COR-L47 (cell line): ENCODE measurements around the gene ASMTL.
"Not testable (repeated sequence)": the region's sequence is repeated elsewhere in the genome, so short reads cannot be mapped to it uniquely, and the experiment has no call there.

Experiments
- DNase-seq: peaks from one replicate; lab custom pipeline; 2025; lab: John Stamatoyannopoulos, UW

ASMTL gene, protein sequence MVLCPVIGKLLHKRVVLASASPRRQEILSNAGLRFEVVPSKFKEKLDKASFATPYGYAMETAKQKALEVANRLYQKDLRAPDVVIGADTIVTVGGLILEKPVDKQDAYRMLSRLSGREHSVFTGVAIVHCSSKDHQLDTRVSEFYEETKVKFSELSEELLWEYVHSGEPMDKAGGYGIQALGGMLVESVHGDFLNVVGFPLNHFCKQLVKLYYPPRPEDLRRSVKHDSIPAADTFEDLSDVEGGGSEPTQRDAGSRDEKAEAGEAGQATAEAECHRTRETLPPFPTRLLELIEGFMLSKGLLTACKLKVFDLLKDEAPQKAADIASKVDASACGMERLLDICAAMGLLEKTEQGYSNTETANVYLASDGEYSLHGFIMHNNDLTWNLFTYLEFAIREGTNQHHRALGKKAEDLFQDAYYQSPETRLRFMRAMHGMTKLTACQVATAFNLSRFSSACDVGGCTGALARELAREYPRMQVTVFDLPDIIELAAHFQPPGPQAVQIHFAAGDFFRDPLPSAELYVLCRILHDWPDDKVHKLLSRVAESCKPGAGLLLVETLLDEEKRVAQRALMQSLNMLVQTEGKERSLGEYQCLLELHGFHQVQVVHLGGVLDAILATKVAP

GRCh38 chrX:1452516-1453394 is at the start of gene ASMTL:
TSS of gene ASMTL (minus strand) at chrX:1452909. CDS start at chrX:1452840, 69 bp downstream.
- DNase-seq: no peak

GRCh38 chrX:1502241-1502640 is 49.5 kb upstream of the ASMTL start:
- DNase-seq: no peak

- DNase-seq: no peak
Measured at GRCh38 chrX:1500701-1501624, 48.3 kb upstream of the ASMTL start.

DNA sequence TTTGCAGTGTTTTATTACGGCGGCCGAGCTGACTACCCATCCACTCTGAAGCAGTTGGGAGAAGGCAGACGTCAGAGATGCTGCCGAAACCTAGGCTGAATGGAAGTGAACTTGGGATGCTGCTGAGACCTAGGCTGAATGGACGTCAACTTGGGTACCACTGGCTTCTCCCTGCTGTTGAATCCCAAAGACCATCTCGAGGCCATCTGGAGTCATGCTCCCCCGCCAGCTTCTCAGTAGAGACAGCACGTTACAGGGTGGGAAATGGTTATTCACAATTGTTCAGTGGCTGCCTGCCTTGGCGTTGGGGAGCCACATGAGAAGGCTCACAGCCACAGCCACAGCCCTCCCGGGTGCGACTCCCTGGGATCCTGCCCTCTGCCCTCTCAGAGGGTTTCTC is 43.4 kb upstream of the ASMTL start:
- DNase-seq: no peak

DNA sequence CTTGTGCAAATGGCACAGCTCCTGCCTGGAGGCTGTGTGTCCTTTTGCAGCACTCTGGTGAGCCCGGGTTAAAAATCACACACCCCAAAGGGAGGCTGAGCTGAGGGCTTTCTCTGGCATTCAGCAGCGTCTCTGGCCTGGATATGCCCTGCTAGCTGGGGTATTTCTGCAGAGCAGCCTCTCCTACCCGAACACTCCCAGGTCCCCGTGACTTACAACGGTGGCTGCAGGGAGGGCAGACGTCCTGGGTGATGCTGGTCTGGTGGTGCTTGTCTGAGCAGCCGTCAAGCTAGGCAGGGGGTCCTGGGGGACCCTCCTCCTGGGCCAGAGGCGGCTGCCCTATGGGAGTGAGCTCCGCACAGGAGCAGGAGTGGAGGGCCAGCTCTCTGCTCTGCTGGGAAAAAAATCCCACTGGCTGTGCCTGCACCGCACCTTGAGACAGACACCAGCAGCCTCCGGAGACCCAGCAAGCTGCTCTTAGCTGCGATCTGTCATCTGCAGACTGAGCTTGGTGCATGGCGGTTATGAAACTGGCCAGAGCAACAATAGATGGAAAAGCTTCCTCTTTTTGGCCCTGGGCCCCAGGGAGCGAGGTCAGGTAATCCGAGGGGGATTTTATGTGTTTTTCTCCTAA is 41.3 kb upstream of the ASMTL start:
- DNase-seq: no peak

DNA sequence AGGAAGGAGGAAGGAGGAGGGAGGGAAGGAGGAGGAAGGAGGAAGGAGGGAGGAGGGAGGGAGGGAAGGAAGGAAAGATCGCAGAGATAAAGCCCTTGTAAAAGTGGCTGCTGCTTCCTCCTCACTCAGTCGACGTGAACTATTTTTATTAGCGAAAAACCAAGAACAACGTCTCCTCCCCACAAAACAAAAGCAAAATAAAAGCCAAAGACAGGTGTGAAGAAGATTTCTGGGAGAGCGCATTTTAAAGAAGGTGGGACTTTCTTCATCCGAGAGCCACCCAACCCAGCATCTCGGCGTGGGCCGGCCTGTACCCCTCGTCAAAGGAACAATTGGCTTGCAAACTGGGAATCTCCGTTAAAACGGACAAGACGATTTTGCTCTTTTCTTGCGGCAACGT is 40.7 kb upstream of the ASMTL start:
- DNase-seq: no peak

DNA sequence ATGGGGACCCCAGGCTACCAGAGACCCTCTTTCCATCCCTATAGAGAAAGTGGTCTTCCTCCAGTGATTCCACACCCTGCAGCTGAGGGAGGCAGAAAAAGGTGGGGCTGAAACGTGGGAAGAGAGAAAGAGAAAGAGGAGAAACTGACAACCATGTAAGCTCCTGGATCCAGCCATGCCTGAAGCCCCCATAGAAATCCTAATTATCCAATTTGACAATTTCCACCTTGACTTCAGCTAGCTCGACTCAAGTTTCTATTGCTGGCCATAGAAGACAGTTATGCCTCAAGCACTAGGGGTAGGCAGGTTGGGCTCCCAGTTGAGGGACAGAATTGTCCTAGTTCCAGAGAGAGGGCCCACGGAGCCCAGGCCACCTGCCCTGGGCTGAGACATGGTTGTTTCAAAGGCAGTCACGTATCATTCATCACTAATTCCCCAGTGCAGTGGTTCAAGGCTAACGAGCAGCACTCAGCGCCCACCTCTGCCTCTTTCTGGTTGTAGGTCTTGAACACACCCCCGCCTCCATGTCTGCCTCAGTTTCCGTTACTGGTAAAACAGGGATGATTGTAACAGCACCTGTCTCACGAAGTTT is 39.8 kb upstream of the ASMTL start:
- DNase-seq: no peak

DNA sequence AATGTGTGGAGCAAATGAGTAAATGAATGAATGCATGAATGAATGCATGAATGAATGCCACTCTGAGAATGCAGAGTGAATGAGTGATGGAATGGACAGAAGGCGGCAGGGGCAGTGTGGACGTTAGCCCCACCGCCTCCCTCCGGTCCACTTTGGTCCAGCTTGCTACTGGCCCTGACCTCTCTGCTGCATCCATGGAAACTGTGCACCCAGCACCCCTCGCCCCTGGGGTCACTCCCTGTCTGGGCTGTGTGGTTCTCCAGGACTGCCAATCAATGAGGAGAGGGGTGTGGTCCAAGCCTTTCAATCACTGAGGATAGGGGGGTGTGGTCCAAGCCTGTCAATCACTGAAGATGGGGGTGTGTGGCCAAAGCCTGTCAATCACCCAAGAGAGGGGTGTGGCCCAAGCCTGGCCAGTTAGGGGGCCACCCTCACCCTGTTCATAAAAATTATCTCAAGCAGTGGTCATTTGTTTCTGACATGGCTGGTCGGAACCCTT is 39.2 kb upstream of the ASMTL start:
- DNase-seq: no peak

GRCh38 chrX:1491248-1491647 is 38.5 kb upstream of the ASMTL start:
- not testable (repeated sequence) for DNase-seq

DNA sequence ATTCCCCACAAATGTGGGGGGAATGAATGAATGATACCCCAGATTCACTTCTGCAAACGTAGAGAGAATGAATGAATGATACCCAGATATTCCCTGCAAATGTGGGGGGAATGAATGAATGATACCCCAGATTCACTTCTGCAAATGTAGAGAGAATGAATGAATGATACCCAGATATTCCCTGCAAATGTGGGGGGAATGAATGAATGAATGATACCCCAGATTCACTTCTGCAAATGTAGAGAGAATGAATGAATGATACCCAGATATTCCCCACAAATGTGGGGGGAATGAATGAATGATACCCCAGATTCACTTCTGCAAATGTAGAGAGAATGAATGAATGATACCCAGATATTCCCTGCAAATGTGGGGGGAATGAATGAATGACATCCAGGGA is 38.0 kb upstream of the ASMTL start:
- not testable (repeated sequence) for DNase-seq

DNA sequence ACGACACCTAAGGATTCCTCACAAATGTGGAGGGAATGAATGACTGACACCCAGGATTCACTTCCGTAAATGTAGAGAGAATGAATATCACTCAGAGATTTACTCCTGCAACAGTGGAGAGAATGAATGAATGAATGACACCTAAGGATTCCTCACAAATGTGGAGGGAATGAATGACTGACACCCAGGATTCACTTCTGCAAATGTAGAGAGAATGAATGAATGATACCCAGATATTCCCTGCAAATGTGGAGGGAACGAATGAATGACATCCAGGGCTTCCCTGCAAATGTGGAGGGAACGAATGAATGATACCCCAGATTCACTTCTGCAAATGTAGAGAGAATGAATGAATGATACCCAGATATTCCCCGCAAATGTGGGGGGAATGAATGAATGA is 36.6 kb upstream of the ASMTL start:
- not testable (repeated sequence) for DNase-seq

- DNase-seq: no peak
Measured at GRCh38 chrX:1488745-1489144, 36.0 kb upstream of the ASMTL start.

- DNase-seq: no peak
Measured at GRCh38 chrX:1488141-1488540, 35.4 kb upstream of the ASMTL start.

DNA sequence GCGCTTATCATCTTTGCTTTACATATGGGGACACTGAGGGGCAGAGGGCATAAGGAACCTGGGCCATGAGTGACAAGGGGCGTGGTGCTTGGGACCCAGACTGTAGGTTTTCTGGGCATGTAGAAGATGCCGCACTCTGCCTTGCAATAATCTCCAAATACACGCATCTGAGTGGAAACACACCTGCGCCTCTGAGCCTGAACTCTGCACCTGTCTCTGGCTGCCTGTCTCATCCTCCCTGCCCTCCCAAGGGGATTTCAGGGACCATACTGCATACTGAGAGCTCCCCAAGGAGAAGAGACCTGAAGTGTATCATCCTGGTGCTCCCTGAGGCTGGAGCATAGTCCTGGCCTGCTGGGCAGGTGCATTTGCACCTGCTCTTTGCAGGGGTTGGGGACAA is 34.7 kb upstream of the ASMTL start:
- DNase-seq: no peak

DNA sequence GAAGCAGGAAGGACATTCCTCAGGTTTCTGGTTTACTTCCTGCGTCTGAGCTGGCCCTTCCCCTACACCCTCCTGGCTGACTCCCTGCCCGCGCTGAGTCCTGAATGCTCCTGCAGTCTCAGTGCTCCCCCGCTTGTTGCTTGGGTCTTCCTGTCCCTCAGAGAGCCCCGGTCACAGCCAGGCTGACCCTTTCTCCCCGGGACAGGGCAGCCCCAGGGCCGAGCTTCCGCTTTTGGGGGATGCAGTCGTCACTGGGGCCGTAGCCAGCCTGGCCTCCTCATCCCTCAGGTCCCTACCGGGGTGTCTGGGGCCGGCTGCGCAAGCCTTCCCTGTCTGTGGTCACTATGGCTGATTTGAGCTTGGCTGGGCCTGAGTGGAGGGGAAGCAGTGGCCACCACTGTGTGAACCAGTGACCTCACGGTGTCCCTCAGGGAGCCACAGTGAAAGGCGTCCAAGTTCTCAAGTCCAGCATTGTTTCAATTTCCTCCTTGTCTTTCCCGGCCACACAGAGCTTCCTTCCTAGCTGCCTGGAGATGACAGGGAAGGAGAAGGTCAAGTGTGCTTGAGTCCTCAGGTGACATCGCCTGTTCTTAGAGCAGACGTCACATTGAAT is 34.1 kb upstream of the ASMTL start:
- DNase-seq: no peak

GRCh38 chrX:1486177-1486576 is 33.5 kb upstream of the ASMTL start:
- DNase-seq: no peak

DNA sequence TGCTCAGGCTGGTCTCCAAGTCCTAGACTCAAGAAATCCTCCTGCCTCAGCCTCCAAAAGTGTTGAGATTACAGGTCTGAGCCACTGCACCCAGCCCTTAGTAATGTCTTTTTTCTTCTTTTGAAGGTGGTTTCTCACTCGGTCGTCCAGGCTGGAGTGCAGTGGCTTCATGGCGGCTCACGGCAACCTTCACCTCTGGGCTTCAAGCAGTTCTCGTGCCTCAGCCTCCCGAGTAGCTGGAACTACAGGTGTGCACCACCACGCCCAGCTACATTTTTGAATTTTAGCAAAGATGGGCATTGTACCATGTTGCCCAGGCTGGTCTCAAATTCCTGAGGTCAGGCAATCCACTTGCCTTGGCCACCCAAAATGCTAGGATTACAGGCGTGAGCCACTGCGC is 32.3 kb upstream of the ASMTL start:
- DNase-seq: no peak

DNA sequence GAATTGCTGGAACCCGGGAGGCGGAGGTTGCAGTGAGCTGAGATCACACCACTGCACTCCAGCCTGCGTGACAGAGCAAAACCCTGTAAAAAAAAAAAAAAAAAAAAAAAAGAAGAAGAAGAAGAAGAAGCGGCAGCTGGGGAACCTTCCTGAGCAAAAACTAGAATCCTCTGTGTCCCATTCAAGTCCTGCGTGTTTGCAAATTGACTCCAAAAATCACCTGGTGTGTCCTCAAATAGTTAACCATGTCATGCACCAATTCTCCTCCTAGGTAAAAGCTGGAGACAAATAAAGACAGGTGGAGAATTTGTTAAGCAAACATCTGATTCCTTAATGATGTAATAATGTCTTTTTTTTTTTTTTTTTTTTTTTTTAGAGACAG is 31.9 kb upstream of the ASMTL start:
- no peak for DNase-seq

DNA sequence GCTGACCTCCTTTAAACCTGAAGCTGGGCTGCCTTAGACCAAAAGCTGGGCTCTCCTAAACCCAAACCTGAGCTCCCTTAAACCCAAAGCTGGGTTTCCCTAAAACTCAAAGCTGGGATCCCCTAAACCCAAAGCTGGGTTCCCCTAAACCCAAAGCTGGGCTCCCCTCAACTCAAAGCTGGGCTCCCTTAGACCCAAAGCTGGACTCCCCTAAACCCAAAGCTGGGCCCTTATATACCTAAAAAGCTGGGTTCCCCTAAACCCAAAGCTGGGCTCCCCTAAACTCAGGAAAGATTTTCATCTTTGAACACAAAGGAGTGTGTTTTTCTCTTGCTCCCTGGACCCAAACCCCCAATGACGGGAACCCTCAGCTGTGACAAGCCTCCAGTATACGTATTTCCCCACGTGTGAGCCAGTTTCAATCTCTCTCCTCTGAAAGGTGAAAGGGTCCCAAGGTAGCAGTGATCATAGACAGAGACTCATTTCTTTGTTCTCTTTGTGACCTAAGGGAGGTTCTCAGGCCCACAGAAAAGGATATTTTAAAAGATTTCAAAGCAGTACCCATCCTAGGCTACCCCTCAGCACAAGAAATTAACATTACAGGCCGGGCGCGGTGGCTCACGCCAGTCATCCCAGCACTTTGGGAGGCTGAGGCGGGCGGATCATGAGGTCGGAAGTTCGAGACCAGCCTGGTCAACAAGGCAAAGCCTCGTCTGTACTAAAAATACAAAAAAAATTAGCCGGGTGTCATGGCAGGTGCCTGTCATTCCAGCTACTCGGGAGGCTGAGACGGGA is 31.3 kb upstream of the ASMTL start:
- no peak for DNase-seq
